HG03097 (cell line): ENCODE results near the gene FTCDNL1.

Experiments
- ATAC-seq: cut with Tn5 transposase; IDR thresholded peaks from one replicate; pipeline ENCODE4 v1.9.1; 2021; ENCODE audit not compliant: unreplicated experiment, low FRiP score

FTCDNL1 gene

GRCh38 chr2:199749571-199749970, 101.4 kb downstream of the FTCDNL1 start:
- ATAC-seq = no peak

- no peak for ATAC-seq
Observed at GRCh38 chr2:199744724-199745123, 106.3 kb downstream of the FTCDNL1 start.

DNA sequence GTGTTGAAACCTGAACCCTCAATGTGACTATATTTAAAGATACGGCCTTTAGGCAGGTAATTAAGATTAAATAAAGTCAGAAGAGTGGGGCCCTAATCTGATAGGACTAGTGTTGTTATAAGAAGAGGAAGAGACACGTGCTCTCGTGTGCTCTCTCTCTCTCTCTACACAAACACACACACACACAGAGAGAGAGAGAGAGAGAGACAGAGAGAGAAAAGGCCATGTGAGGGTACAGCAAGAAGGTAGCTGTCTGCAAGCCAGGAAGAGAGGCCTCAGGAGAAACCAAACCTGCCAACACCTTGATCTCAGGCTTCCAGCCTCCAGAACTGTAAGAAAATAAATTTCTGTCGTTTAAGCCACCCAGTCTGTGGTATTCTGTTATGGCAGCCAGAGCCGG, 106.7 kb downstream of the FTCDNL1 start:
- ATAC-seq = no peak

GRCh38 chr2:199743415-199744120, 107.4 kb downstream of the FTCDNL1 start:
- ATAC-seq = no peak

DNA sequence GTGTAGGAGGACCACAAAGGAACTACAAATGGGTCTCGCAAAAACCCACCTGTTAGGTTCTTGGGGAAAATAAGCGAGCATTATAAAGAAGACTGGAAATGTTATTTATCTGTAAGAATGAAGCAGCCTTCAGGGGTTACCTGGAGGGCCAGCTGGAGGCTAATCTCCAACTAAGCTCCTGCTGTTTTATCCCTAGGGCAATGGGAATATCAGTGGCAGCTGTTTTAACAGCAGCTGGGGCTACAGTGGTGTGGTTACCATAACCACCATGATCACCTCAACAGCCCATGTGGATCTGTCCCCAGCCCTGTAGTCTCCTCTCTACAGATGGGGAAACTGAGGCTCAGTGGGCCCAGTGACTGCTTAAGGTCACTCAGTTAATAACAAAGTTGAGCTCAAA, 108.1 kb downstream of the FTCDNL1 start:
- ATAC-seq = no peak

DNA sequence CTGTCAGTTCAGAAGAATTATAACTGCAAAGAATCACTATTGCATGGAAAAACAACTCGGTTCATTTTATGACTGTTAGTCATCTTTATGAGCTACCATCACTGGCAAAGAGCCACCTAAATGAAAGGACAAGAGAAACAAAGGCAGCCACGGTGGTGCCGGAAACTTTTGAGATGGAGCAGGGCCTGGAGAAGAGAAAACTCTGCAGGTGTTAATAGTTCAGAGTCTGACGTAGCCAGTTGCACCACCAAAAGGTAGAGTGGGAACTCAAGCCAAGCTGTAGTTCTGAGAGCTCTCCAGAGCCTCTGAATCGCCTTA, 110.9 kb downstream of the FTCDNL1 start:
- ATAC-seq = no peak

DNA sequence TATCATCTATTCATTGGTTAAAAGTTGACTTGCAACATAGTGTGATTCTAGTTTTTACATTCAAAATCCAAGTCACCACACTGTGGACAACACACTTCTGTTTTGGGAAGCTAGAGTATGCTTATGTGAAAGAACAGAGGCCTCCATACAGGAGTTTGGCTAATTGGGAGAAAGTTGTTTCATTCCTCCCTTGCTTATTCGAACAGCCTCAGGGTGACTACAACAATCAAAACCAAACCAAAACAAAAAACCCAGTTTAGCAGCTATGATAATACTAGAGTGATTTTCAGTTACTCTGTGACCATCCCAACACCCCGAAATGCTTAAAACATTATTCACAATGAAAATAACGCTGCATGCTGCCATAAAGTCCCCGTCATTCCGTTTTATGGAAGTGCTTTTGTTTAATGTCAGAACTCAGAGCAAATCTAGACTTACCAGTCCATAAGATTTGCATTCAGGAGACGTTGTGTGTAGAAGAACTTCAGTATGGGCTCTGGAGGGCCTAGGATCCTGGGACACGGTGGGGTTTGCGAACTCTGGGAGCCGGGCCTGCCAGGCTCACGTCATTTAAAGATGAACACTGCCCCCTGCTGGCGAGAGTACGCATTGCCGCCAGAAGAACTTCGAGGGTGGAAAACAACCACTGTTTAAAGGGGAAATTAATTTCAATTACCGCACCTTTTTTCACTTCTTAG, 111.4 kb downstream of the FTCDNL1 start:
- no peak for ATAC-seq

DNA sequence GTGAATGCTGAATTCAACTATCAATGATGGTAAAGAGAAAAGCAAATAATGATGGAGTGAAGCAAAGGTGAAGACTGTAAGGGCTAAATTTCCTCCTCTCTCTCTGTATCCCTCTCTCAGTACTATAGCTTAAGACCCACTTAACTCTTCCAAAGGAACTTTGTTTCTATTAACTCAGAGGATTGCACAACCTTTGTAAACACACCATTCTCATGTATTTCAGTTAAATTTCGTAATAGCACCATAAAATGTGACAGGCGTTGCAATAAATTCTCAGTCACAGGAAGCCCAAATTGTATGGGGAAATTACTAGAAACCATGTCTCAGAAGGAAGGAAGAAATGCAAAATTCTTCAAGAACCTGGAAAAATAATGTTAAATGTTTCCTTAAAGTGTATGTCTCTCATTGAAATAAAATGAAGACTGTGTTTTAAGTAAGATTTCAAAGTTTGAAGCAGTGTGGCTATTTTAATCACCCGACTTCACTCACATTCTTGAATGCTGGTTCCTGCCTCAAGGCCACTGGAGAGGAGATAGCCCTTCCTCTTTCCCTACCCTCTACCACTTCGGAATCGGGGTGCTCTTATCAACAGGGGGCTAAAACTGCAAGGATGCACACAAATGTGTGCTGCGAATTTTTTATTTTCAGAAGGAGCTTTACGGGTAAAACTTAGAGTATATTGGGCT, 112.1 kb downstream of the FTCDNL1 start:
- ATAC-seq = no peak

GRCh38 chr2:199734651-199735050, 116.3 kb downstream of the FTCDNL1 start:
- no peak for ATAC-seq

GRCh38 chr2:199734011-199734410, 117.0 kb downstream of the FTCDNL1 start:
- ATAC-seq = no peak

DNA sequence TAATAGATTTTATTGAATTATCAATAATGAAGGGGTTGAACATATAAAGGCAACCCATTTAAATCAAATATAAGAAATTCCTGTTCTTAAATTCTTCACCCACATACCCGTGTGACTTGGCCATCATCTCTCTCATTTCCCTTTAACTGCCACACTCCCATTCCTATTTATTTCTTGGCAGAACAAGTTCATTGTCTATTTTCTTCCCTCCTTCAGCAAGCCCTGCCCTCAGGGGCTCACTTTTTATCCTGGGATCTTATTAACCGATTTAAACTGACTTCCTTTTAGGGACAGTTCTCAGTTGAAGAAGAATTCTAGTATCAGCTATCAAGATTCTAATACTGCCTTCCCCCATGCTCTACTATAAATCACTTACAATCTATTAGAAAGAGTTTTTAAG, 123.2 kb downstream of the FTCDNL1 start:
- ATAC-seq = no peak

DNA sequence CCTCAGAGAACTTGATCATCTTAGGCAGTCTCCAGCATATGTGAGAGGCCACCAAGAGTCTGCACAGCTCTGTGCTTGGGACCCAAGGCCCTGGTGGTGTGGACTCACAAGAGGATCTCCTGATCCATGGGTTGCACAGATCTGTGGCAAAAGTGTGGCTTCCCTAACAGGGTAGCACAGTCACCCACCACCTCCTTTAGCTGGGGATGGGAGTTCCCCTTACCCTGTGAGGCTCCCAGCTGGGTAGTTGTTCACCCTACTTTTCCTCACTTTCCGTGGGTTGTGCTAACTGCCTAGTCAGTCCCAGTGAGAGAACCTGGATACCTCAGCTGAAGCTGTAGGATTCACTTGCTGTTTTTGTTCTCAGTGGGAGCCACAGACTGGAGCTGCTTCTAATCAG, 123.7 kb downstream of the FTCDNL1 start:
- no peak for ATAC-seq

- no peak for ATAC-seq
Observed at GRCh38 chr2:199718074-199718473, 132.9 kb downstream of the FTCDNL1 start.

- ATAC-seq = no peak
Observed at GRCh38 chr2:199717587-199717907, 133.4 kb downstream of the FTCDNL1 start.

GRCh38 chr2:199716807-199717586, 134.0 kb downstream of the FTCDNL1 start:
- ATAC-seq = no peak

- ATAC-seq = no peak
Observed at GRCh38 chr2:199713746-199714145, 137.2 kb downstream of the FTCDNL1 start.

GRCh38 chr2:199710551-199710950, 140.4 kb downstream of the FTCDNL1 start:
- no peak for ATAC-seq
